Liver (tissue), 9 donors: Measurements from ENCODE around the gene DNAI1. TPM values are rescaled to one million over a fixed set of nuclear protein-coding genes. Genes with fewer than 3 reads are reported as not detected.

Experiments used
- DNase-seq: peaks from one replicate; pipeline ENCODE4 v3.0.0-alpha.2; 2017; ENCODE audit warnings: low spot score
- H3K27ac ChIP-seq, 2 donors: one replicate each; pipeline ENCODE4 v1.7.0; 2013; ENCODE audit warnings: inconsistent platforms in 2 of 2, low read length in 2 of 2, control low read depth in 1 of 2, low read depth in 1 of 2, mild to moderate bottlenecking in 1 of 2
- H3K27me3 ChIP-seq, 4 donors: one replicate each; pipeline versions ENCODE4 v1.6.1 to v1.7.0; 2013; ENCODE audit warnings: low read length in 3 of 4, inconsistent platforms in 1 of 4, mild to moderate bottlenecking in 1 of 4, moderate library complexity in 1 of 4; ENCODE audit not compliant: control insufficient read depth in 4 of 4, insufficient read depth in 4 of 4
- H3K36me3 ChIP-seq, 4 donors: one replicate each; pipeline versions ENCODE4 v1.6.1 to v1.7.0; 2013; ENCODE audit warnings: low read length in 3 of 4, mild to moderate bottlenecking in 3 of 4, low read depth in 1 of 4, moderate library complexity in 1 of 4; ENCODE audit not compliant: control insufficient read depth in 4 of 4, insufficient read depth in 3 of 4
- H3K4me1 ChIP-seq, 4 donors: one replicate each; pipeline versions ENCODE4 v1.6.1 to v1.7.0; 2013; ENCODE audit warnings: low read length in 3 of 4, mild to moderate bottlenecking in 3 of 4, moderate library complexity in 1 of 4; ENCODE audit not compliant: control insufficient read depth in 4 of 4, insufficient read depth in 4 of 4
- H3K4me3 ChIP-seq, 3 donors: one replicate each; pipeline versions ENCODE4 v1.6.1 to v1.7.0; 2013; ENCODE audit warnings: low read length in 3 of 3, control low read depth in 1 of 3, low read depth in 1 of 3, mild to moderate bottlenecking in 1 of 3
- H3K9ac ChIP-seq, 2 donors: one replicate each; pipeline ENCODE4 v1.7.0; 2013; ENCODE audit warnings: low read length in 2 of 2, mild to moderate bottlenecking in 2 of 2, moderate library complexity in 2 of 2, control low read depth in 1 of 2, low read depth in 1 of 2
- H3K9me3 ChIP-seq, 4 donors: one replicate each; pipeline versions ENCODE4 v1.6.1 to v1.7.0; 2013; ENCODE audit warnings: low read length in 3 of 4; ENCODE audit not compliant: control insufficient read depth in 4 of 4
- CTCF ChIP-seq: fragments of 150-350 bp; IDR thresholded peaks from 2 replicates; pipeline ENCODE4 v1.5.1; 2017; ENCODE audit warnings: improper control_type of control experiment, low read depth, low read length; ENCODE audit not compliant: missing input control
- EGR1 ChIP-seq, 2 donors: IDR thresholded peaks; 2 replicates each; pipeline ENCODE4 v1.6.1; 2016 to 2018; ENCODE audit warnings: antibody characterized with exemption in 2 of 2, low read depth in 2 of 2
- FOXA1 ChIP-seq: IDR thresholded peaks from 2 replicates; pipeline ENCODE4 v1.6.1; 2016; ENCODE audit warnings: antibody characterized with exemption
- FOXA2 ChIP-seq: IDR thresholded peaks from 2 replicates; pipeline ENCODE4 v1.6.1; 2016; ENCODE audit warnings: antibody characterized with exemption
- GABPA ChIP-seq, 2 donors: IDR thresholded peaks in 1 of 2; conservative IDR thresholded peaks in 1 of 2; 2 replicates each; pipeline ENCODE4 v1.6.1; 2016; ENCODE audit warnings: antibody characterized with exemption in 2 of 2, mild to moderate bottlenecking in 1 of 2, moderate library complexity in 1 of 2
- HNF4A ChIP-seq, 2 donors: conservative IDR thresholded peaks; 2 replicates each; pipeline ENCODE4 v1.6.1; 2016; ENCODE audit warnings: antibody characterized with exemption in 2 of 2, mild to moderate bottlenecking in 2 of 2
- HNF4G ChIP-seq: IDR thresholded peaks from 2 replicates; pipeline ENCODE4 v1.6.1; 2016; ENCODE audit warnings: antibody characterized with exemption
- JUND ChIP-seq, 2 donors: IDR thresholded peaks; 2 replicates each; pipeline ENCODE4 v1.6.1; 2016; ENCODE audit warnings: antibody characterized with exemption in 2 of 2
- MAX ChIP-seq: IDR thresholded peaks from 2 replicates; pipeline ENCODE4 v1.6.1; 2016; ENCODE audit warnings: antibody characterized with exemption
- NR2F2 ChIP-seq: IDR thresholded peaks from 2 replicates; pipeline ENCODE4 v1.6.1; 2016; ENCODE audit warnings: antibody characterized with exemption
- RAD21 ChIP-seq, 2 donors: IDR thresholded peaks; 2 replicates each; pipeline ENCODE4 v1.6.1; 2016; ENCODE audit warnings: antibody characterized with exemption in 2 of 2, mild to moderate bottlenecking in 2 of 2
- REST ChIP-seq: IDR thresholded peaks from 2 replicates; pipeline ENCODE4 v1.6.1; 2016; ENCODE audit warnings: antibody characterized with exemption, mild to moderate bottlenecking
- RXRA ChIP-seq, 2 donors: IDR thresholded peaks; 2 replicates each; pipeline ENCODE4 v1.6.1; 2017 to 2018; ENCODE audit warnings: antibody characterized with exemption in 2 of 2, mild to moderate bottlenecking in 1 of 2
- SP1 ChIP-seq: IDR thresholded peaks from 2 replicates; pipeline ENCODE4 v1.6.1; 2018; ENCODE audit warnings: antibody characterized with exemption, mild to moderate bottlenecking
- TAF1 ChIP-seq: conservative IDR thresholded peaks from 2 replicates; pipeline ENCODE4 v1.6.1; 2016; ENCODE audit warnings: antibody characterized with exemption, mild to moderate bottlenecking
- YY1 ChIP-seq: IDR thresholded peaks from 2 replicates; pipeline ENCODE4 v1.6.1; 2016; ENCODE audit warnings: antibody characterized with exemption, mild to moderate bottlenecking
- WGBS: extraction: QIAGEN DNeasy Blood & Tissue Kit; methylation state at CpG from one replicate; pipeline ENCODE4 v1.1.7; 2013; 5-methylcytosine and 5-hydroxymethylcytosine counted together
- polyA plus RNA-seq, 2 donors: library from polyadenylated mRNA; stranded (reverse) in 1 of 2; unstranded in 1 of 2; fragments of 200-250 nt in 1 of 2; fragments of >200 nt in 1 of 2; fragmentation: Nextera tagmentation in 1 of 2; extraction: Ambion mirVana in 1 of 2; gene quantifications; one replicate each; pipeline versions ENCODE4 v1.2.1 to v1.2.3, GENCODE V29; 2013 to 2015
- total RNA-seq, 2 donors: library from RNA; depleted of rRNA; stranded (reverse); fragments of >200 nt; gene quantifications; one replicate each; pipeline ENCODE4 v1.2.3, GENCODE V29; 2014
- TF ChIP-seq, protein P1 (sequence below): IDR thresholded peaks from 2 replicates; pipeline ENCODE4 v1.6.1; 2016; ENCODE audit warnings: antibody characterized with exemption
- donor health status: healthy.
- donor health status: healthy.
- donor health status: healthy.
- donor health status: healthy.
- donor health status: healthy.

Gene DNAI1
- total and polyA plus RNA-seq, 4 donors: not detected

DNA sequence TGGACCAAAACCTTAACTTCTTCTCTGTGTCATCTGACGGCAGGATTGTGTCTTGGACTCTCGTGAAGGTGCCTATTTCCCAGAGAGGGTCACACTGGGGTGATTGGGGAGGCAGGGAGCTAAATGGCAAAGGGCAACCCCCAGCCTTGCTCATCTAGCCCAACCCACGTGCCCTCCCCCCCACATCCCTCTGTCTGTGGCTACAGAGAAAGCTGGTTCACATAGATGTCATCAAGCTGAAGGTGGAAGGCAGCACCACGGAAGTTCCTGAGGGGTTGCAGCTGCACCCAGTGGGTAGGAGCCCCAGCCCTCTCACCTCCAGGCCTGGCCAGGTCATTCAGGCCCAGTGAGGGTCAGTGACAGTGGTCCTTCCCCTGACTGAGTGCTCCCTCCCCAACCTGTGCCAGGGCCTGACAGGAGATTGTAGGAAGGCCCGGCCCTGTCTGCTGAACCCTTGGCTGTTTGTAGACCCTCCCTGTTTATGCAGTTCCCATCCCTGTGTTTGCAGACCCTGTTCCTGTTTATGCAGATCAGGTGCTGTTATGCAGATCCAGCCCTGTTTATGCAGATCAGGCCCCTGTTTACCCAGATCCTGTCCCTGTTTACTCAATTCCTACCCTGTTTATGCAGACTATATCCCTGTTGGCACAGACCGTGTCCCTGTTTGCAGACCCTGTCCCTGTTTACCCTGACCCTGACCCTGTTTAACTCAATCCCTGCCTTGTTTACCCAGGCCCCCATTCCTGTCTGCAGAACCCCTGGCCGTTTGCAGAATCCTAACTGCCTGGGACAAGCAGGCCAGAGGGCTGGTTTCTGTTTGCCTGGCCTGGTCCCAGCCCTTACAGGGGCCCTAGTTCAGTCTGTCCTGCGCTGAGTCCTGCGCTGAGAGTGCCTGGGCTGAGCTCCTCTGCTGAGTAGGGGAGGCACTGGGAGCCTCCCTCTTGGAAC, 53.8 kb downstream of the DNAI1 start:
- 48% methylated on average over 9 of the region's 9 CpGs for WGBS
- Histone ChIP-seq H3K4me1 (peaks cover 2 to 22% (median 17%) of the 10 kb centered on the region in 4 donors), H3K9me3 (no peaks in the 10 kb centered on the region), H3K9ac (peak overlapping the region in 1 of 2 donors; percentile 29), H3K27ac (no peak overlapping the region), H3K27me3 (no peaks in the 10 kb centered on the region), H3K4me3 (no peak overlapping the region), H3K36me3 (no peaks in the 10 kb centered on the region)
- TF ChIP-seq FOXA2 (peak; percentile 48), RAD21 (IDR thresholded peaks at IDR 0.05) (peak in 1 of 2 donors; percentile 24), JUND (IDR thresholded peaks at IDR 0.05) (no peak), RXRA (IDR thresholded peaks at IDR 0.05) (peak in 1 of 2 donors; percentile 77), SP1 (peak; percentile 44), HNF4G (no peak), HNF4A (conservative IDR thresholded peaks at IDR 0.05) (peak; percentile 4 to 26)
- peak; percentile 52 for DNase-seq

DNA sequence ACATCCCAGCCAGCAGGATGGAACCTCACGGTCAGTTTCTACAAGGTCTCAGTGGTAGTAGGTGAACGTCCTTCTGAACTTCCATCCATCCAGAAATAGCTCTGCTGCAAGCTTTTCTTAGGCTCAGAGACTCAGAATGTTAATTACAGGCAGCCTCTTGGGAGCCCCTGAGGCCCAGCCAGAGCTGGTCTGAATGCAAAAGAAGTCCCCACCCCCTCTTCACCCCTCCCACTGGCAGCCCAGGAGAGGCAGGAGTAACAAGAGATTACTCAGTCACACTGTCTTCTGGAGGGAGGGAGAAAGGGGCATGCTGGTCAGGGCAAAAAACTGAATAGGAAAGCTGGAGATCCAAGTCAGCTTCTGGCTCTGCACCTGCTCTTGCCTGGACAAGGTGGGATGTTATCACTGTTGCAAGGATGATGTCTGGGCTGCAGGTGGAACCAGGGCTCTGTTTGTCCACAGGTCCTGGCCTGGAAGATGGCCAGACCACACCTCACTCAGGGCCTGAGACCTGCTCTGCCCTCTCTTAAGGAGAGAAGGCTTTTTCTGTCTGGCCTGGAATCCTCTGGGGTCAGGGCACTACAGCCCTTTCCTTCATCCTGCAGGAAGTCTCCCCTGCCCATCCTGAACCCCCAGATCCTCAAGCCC, 55.1 kb downstream of the DNAI1 start:
- Histone ChIP-seq H3K27ac (no peak overlapping the region), H3K9ac (no peak overlapping the region), H3K27me3 (no peaks in the 10 kb centered on the region), H3K4me1 (peaks cover 2 to 22% (median 17%) of the 10 kb centered on the region in 4 donors), H3K4me3 (no peak overlapping the region), H3K9me3 (no peaks in the 10 kb centered on the region), H3K36me3 (no peaks in the 10 kb centered on the region)
- WGBS: 87% methylated on average over 2 of the region's 2 CpGs
- TF ChIP-seq, protein P1, sequence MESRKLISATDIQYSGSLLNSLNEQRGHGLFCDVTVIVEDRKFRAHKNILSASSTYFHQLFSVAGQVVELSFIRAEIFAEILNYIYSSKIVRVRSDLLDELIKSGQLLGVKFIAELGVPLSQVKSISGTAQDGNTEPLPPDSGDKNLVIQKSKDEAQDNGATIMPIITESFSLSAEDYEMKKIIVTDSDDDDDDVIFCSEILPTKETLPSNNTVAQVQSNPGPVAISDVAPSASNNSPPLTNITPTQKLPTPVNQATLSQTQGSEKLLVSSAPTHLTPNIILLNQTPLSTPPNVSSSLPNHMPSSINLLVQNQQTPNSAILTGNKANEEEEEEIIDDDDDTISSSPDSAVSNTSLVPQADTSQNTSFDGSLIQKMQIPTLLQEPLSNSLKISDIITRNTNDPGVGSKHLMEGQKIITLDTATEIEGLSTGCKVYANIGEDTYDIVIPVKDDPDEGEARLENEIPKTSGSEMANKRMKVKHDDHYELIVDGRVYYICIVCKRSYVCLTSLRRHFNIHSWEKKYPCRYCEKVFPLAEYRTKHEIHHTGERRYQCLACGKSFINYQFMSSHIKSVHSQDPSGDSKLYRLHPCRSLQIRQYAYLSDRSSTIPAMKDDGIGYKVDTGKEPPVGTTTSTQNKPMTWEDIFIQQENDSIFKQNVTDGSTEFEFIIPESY: no peak
- no peak for TF ChIP-seq TAF1
- TF ChIP-seq CTCF: no peak
- no peak for TF ChIP-seq HNF4A (conservative IDR thresholded peaks at IDR 0.05)
- TF ChIP-seq JUND (IDR thresholded peaks at IDR 0.05): no peak
- no peak for TF ChIP-seq FOXA1
- no peak for TF ChIP-seq NR2F2
- TF ChIP-seq GABPA (IDR thresholded peaks at IDR 0.05 in 1 of 2, conservative IDR thresholded peaks at IDR 0.05 in 1 of 2): no peak
- no peak for TF ChIP-seq RAD21 (IDR thresholded peaks at IDR 0.05)
- no peak for TF ChIP-seq HNF4G
- no peak for TF ChIP-seq YY1
- TF ChIP-seq RXRA (IDR thresholded peaks at IDR 0.05): no peak
- no peak for TF ChIP-seq MAX
- TF ChIP-seq EGR1 (IDR thresholded peaks at IDR 0.05; ENCODE audit: low read depth in 2 of 2): no peak
- TF ChIP-seq FOXA2: no peak
- TF ChIP-seq REST: no peak
- no peak for DNase-seq
